PC-9 (cell line): ENCODE measurements around the gene LBX1. TPM values are rescaled to one million over a fixed set of nuclear protein-coding genes. Genes with fewer than 3 reads are reported as not detected.

Experiments
- BruUV-seq: library from RNA; stranded (reverse); fragments of 400-500 nt; replicated peaks from 2 replicates; lab custom pipeline; 2021; lab: Mats Ljungman, UMichigan
- CTCF ChIA-PET: fragments of 300-600 bp; sonication (Branson Sonifier 250); formaldehyde crosslinking; loops from one replicate; lab custom pipeline; 2022; ENCODE audit warnings: antibody characterized with exemption; lab: Charles Lee
- POLR2A ChIA-PET: fragments of 300-600 bp; sonication (Branson Sonifier 250); formaldehyde crosslinking; loops from one replicate; lab custom pipeline; 2022; ENCODE audit warnings: antibody characterized with exemption; ENCODE audit not compliant: unreplicated experiment; lab: Charles Lee
- DNase-seq, 2 experiments: peaks; one replicate each; pipeline versions ENCODE4 v3.0.0 to v3.0.0-alpha.2; 2015 to 2022; ENCODE audit warnings: mixed read lengths in 1 of 2
- H2AFZ ChIP-seq: fragments of 200-600 bp; sonication (generic); 2 replicates; pipeline ENCODE4 v1.8.1; 2017; ENCODE audit warnings: antibody characterized with exemption
- H3F3A ChIP-seq: fragments of 200-600 bp; sonication (generic); 2 replicates; pipeline ENCODE4 v1.8.1; 2017; ENCODE audit warnings: antibody characterized with exemption, mild to moderate bottlenecking, low read depth; ENCODE audit not compliant: insufficient read depth
- H3K27ac ChIP-seq: fragments of 200-600 bp; sonication (generic); 2 replicates; pipeline ENCODE4 v1.6.1; 2016; ENCODE audit warnings: mixed run types
- H3K27me3 ChIP-seq: fragments of 200-600 bp; sonication (generic); 2 replicates; pipeline ENCODE4 v1.6.1; 2016; ENCODE audit warnings: low read depth, mixed run types; ENCODE audit not compliant: insufficient read depth
- H3K36me3 ChIP-seq: fragments of 200-600 bp; sonication (generic); 2 replicates; pipeline ENCODE4 v1.6.1; 2016; ENCODE audit warnings: low read depth, mixed run types
- H3K4me1 ChIP-seq: fragments of 200-600 bp; sonication (generic); replicated peaks from 2 replicates; pipeline ENCODE4 v1.6.1; 2016; ENCODE audit warnings: mixed run types; ENCODE audit not compliant: insufficient read depth
- H3K4me2 ChIP-seq: fragments of 200-600 bp; sonication (generic); 2 replicates; pipeline ENCODE4 v1.6.1; 2017; ENCODE audit warnings: mixed run types
- H3K4me3 ChIP-seq: fragments of 200-600 bp; sonication (generic); 2 replicates; pipeline ENCODE4 v1.6.1; 2016; ENCODE audit warnings: mixed run types
- H3K79me2 ChIP-seq: fragments of 200-600 bp; sonication (generic); 2 replicates; pipeline ENCODE4 v1.6.1; 2017; ENCODE audit warnings: low read depth, mixed run types
- H3K9me2 ChIP-seq: fragments of 200-600 bp; sonication (generic); 2 replicates; pipeline ENCODE4 v1.8.1; 2017; ENCODE audit warnings: mild to moderate bottlenecking; ENCODE audit not compliant: insufficient read depth
- H3K9me3 ChIP-seq: fragments of 200-600 bp; sonication (generic); 2 replicates; pipeline ENCODE4 v1.8.1; 2016; ENCODE audit warnings: low read depth; ENCODE audit not compliant: insufficient read depth
- H4K20me1 ChIP-seq: fragments of 200-600 bp; sonication (generic); 2 replicates; pipeline ENCODE4 v1.8.1; 2017; ENCODE audit not compliant: insufficient read depth
- CTCF ChIP-seq: fragments of 200-600 bp; sonication (generic); conservative IDR thresholded peaks from 2 replicates; pipeline ENCODE4 v1.6.1; 2017; ENCODE audit warnings: mixed run types, antibody characterized with exemption, mild to moderate bottlenecking, moderate library complexity
- EZH2 ChIP-seq: fragments of 200-600 bp; sonication (generic); IDR thresholded peaks from 2 replicates; pipeline ENCODE4 v1.8.0; 2017; ENCODE audit warnings: antibody characterized with exemption, low read depth
- intact Hi-C: fragments of 100-400 bp; cut with micrococcal nuclease; formaldehyde crosslinking; loops from one replicate; pipeline ENCODE4 v1.10.0; 2022; ENCODE audit not compliant: unreplicated experiment
- total RNA-seq: library from RNA; stranded (reverse); gene quantifications from 2 replicates; pipeline ENCODE4 v1.2.3, GENCODE V29; 2021

LBX1 gene
- total RNA-seq, 1 experiment from 2014 or later: not detected

GRCh38 chr10:101272229-101272868, 43.1 kb upstream of the LBX1 start:
- H3K27me3 ChIP-seq: no peaks in the 10 kb centered on the region
- intact Hi-C loops: no loop called here
- CTCF ChIA-PET: no interaction called here
- H3K4me2 ChIP-seq: no peak overlapping the region
- peak in 1 of 2 experiments; percentile 58 for DNase-seq
- POLR2A ChIA-PET: no interaction called here
- no TSS peak for BruUV-seq
- H3K4me1 ChIP-seq: no peaks in the 10 kb centered on the region
- no peak overlapping the region for H3K4me3 ChIP-seq
- H3K9me3 ChIP-seq: no peaks in the 10 kb centered on the region
- H3K79me2 ChIP-seq: no peaks in the 10 kb centered on the region
- no peaks in the 10 kb centered on the region for H3K9me2 ChIP-seq
- TF ChIP-seq EZH2 (no peak), CTCF (peak; percentile 68)
- no peaks in the 10 kb centered on the region for H4K20me1 ChIP-seq
- no peaks in the 10 kb centered on the region for H3F3A ChIP-seq
- no peaks in the 10 kb centered on the region for H3K36me3 ChIP-seq
- H2AFZ ChIP-seq: no peak overlapping the region
- no peak overlapping the region for H3K27ac ChIP-seq

- BruUV-seq: no TSS peak
- H4K20me1 ChIP-seq: no peaks in the 10 kb centered on the region
- intact Hi-C loops: no loop called here
- no peaks in the 10 kb centered on the region for H3K9me3 ChIP-seq
- H3K4me3 ChIP-seq: no peak overlapping the region
- CTCF ChIA-PET: no interaction called here
- no peaks in the 10 kb centered on the region for H3K4me1 ChIP-seq
- H3K79me2 ChIP-seq: no peaks in the 10 kb centered on the region
- H3K27me3 ChIP-seq: no peaks in the 10 kb centered on the region
- H3K27ac ChIP-seq: no peak overlapping the region
- POLR2A ChIA-PET: no interaction called here
- H3K4me2 ChIP-seq: no peak overlapping the region
- no peaks in the 10 kb centered on the region for H3K9me2 ChIP-seq
- H3K36me3 ChIP-seq: no peaks in the 10 kb centered on the region
- no peak for DNase-seq
- H2AFZ ChIP-seq: no peak overlapping the region
- no peak for TF ChIP-seq CTCF
- TF ChIP-seq EZH2: no peak
- H3F3A ChIP-seq: no peaks in the 10 kb centered on the region
Observed at GRCh38 chr10:101270763-101271162, 41.5 kb upstream of the LBX1 start.

GRCh38 chr10:101267776-101268175, 38.5 kb upstream of the LBX1 start:
- TF ChIP-seq CTCF (no peak), EZH2 (no peak)
- no peaks in the 10 kb centered on the region for H3K79me2 ChIP-seq
- H3K4me2 ChIP-seq: no peak overlapping the region
- no peaks in the 10 kb centered on the region for H3K36me3 ChIP-seq
- H3K27me3 ChIP-seq: no peaks in the 10 kb centered on the region
- no peaks in the 10 kb centered on the region for H3K9me2 ChIP-seq
- no peaks in the 10 kb centered on the region for H3K4me1 ChIP-seq
- no peaks in the 10 kb centered on the region for H3K9me3 ChIP-seq
- CTCF ChIA-PET: no interaction called here
- intact Hi-C loops: no loop called here
- peak in 1 of 2 experiments; percentile 53 for DNase-seq
- no peak overlapping the region for H2AFZ ChIP-seq
- no peak overlapping the region for H3K4me3 ChIP-seq
- BruUV-seq: no TSS peak
- POLR2A ChIA-PET: no interaction called here
- H4K20me1 ChIP-seq: no peaks in the 10 kb centered on the region
- H3K27ac ChIP-seq: no peak overlapping the region
- H3F3A ChIP-seq: no peaks in the 10 kb centered on the region
